Measurements from ENCODE around the gene SLC5A10. TPM values are rescaled to one million over a fixed set of nuclear protein-coding genes. Genes with fewer than 3 reads are reported as not detected.
A peak's percentile ranks its signal among the peaks of the same experiment; 100 is the strongest.

Gene SLC5A10
- total and polyA plus RNA-seq, 2 experiments from 2014 or later = 0.10 TPM; not detected in 1

GRCh38 chr17:18928628-18929125 is 23.3 kb upstream of the SLC5A10 start:
- H3K27ac ChIP-seq (ENCODE audit: low read depth) = no peak overlapping the region
- no peaks in the 10 kb centered on the region for H3K9me2 ChIP-seq (ENCODE audit: insufficient read depth)
- H3K27ac Mint-ChIP-seq = no peak overlapping the region; the same call in 1 of the 2 replicates
- H3K27me3 ChIP-seq (ENCODE audit: insufficient read depth) = no peaks in the 10 kb centered on the region
- H3K4me2 ChIP-seq = no peak overlapping the region
- DNase-seq (ENCODE audit: low spot score) (peak; percentile 43), ATAC-seq (no peak)
- no peak overlapping the region for H3K4me3 Mint-ChIP-seq
- peaks cover 6% of the 10 kb centered on the region; the same call in 1 of the 2 replicates for H3K4me1 ChIP-seq (ENCODE audit: insufficient read depth)
- H3K36me3 Mint-ChIP-seq (ENCODE audit: low read depth) = peaks cover 46% of the 10 kb centered on the region
- H3K9me3 Mint-ChIP-seq = no peaks in the 10 kb centered on the region
- no peak overlapping the region for H2AFZ ChIP-seq
- peaks cover 5% of the 10 kb centered on the region; the same call in 1 of the 2 replicates for H3K36me3 ChIP-seq (ENCODE audit: insufficient read depth)
- 0 out of 2 replicates have a peak, but pooled peaks cover under 1% of the 10 kb centered on the region for H3K79me2 ChIP-seq (replicated peaks; ENCODE audit: insufficient read depth)
- H3K27me3 Mint-ChIP-seq (ENCODE audit: insufficient read depth, low read depth, poor library complexity) = no peaks in the 10 kb centered on the region
- TF ChIP-seq EZH2 (IDR thresholded peaks at IDR 0.05; ENCODE audit: low read depth, unreplicated experiment) (no peak), CTCF (conservative IDR thresholded peaks at IDR 0.05; ENCODE audit: low read depth in 2 of 2) (peak; percentile 32 to 54; a peak in 3 of 4 replicates)
- H3F3A ChIP-seq (replicated peaks; ENCODE audit: low read depth) = 0 out of 2 replicates have a peak, but pooled peaks cover 3% of the 10 kb centered on the region
- H3K4me1 Mint-ChIP-seq = peaks cover 5% of the 10 kb centered on the region; the same call in 2 of the 3 replicates
- peaks cover 4% of the 10 kb centered on the region for H4K20me1 ChIP-seq (replicated peaks; ENCODE audit: insufficient read depth)
- H3K4me3 ChIP-seq = no peak overlapping the region

GRCh38 chr17:18932360-18933055 is 19.5 kb upstream of the SLC5A10 start:
- no peak overlapping the region for H3K27ac ChIP-seq (ENCODE audit: low read depth)
- H3K9me2 ChIP-seq (ENCODE audit: insufficient read depth) = no peaks in the 10 kb centered on the region
- peaks cover 5% of the 10 kb centered on the region; the same call in 1 of the 2 replicates for H3K36me3 ChIP-seq (ENCODE audit: insufficient read depth)
- DNase-seq (ENCODE audit: low spot score) (no peak), ATAC-seq (no peak)
- no peaks in the 10 kb centered on the region for H3K27me3 Mint-ChIP-seq (ENCODE audit: insufficient read depth, low read depth, poor library complexity)
- peaks cover 27% of the 10 kb centered on the region for H3K36me3 Mint-ChIP-seq (ENCODE audit: low read depth)
- no peaks in the 10 kb centered on the region for H4K20me1 ChIP-seq (replicated peaks; ENCODE audit: insufficient read depth)
- H3K4me1 ChIP-seq (ENCODE audit: insufficient read depth) = no peaks in the 10 kb centered on the region
- no peaks in the 10 kb centered on the region for H3K27me3 ChIP-seq (ENCODE audit: insufficient read depth)
- H3K4me3 Mint-ChIP-seq = no peak overlapping the region
- H3K79me2 ChIP-seq (replicated peaks; ENCODE audit: insufficient read depth) = no peaks in the 10 kb centered on the region
- no peak overlapping the region for H3K4me3 ChIP-seq
- no peaks in the 10 kb centered on the region for H3K4me1 Mint-ChIP-seq
- no peak overlapping the region for H3K4me2 ChIP-seq
- H3F3A ChIP-seq (replicated peaks; ENCODE audit: low read depth) = 0 out of 2 replicates have a peak, but pooled peaks cover 3% of the 10 kb centered on the region
- H2AFZ ChIP-seq = no peak overlapping the region
- no peaks in the 10 kb centered on the region for H3K9me3 Mint-ChIP-seq
- no peak overlapping the region for H3K27ac Mint-ChIP-seq
- TF ChIP-seq CREB1 (CRISPR knock-in tag; IDR thresholded peaks at IDR 0.05; ENCODE audit: low read depth) = no peak
- no peak for TF ChIP-seq ZNF114 (CRISPR knock-in tag; IDR thresholded peaks at IDR 0.05)
- no peak for TF ChIP-seq STAT1 (IDR thresholded peaks at IDR 0.05; ENCODE audit: unreplicated experiment)
- no peak for TF ChIP-seq CTCF (conservative IDR thresholded peaks at IDR 0.05; ENCODE audit: low read depth in 2 of 2)
- TF ChIP-seq ZNF462 (CRISPR knock-in tag; IDR thresholded peaks at IDR 0.05) = no peak
- TF ChIP-seq EZH2 (IDR thresholded peaks at IDR 0.05; ENCODE audit: low read depth, unreplicated experiment) = no peak
- TF ChIP-seq ZNF331 (CRISPR knock-in tag; IDR thresholded peaks at IDR 0.05; ENCODE audit: low read depth) = no peak
- no peak for TF ChIP-seq JUNB (IDR thresholded peaks at IDR 0.05; ENCODE audit: unreplicated experiment)

Data from GM23338 (cell line).